Nephron (organoid): ENCODE data around the gene SERP2.

Experiments
- H3K27ac Mint-ChIP-seq, 3 experiments: 2 replicates each; pipeline ENCODE4 v1.8.0; 2020; ENCODE audit warnings: mixed read lengths in 3 of 3, mild to moderate bottlenecking in 2 of 3, moderate library complexity in 1 of 3
- H3K27me3 Mint-ChIP-seq: 2 replicates; pipeline ENCODE4 v1.8.0; 2021; ENCODE audit warnings: low read depth, mild to moderate bottlenecking, moderate library complexity, mixed read lengths
- H3K36me3 Mint-ChIP-seq: 2 replicates; pipeline ENCODE4 v1.8.0; 2020; ENCODE audit warnings: low read depth, mixed read lengths
- H3K4me1 Mint-ChIP-seq: 2 replicates; pipeline ENCODE4 v1.8.0; 2020; ENCODE audit warnings: mixed read lengths
- H3K4me3 Mint-ChIP-seq, 3 experiments: 2 replicates each; pipeline ENCODE4 v1.8.0; 2020; ENCODE audit warnings: mild to moderate bottlenecking in 3 of 3, mixed read lengths in 3 of 3, moderate library complexity in 2 of 3
- H3K9me3 Mint-ChIP-seq: 2 replicates; pipeline ENCODE4 v1.8.0; 2020; ENCODE audit warnings: mixed read lengths
- CTCF ChIP-seq, 3 experiments: fragments of 200-600 bp; sonication (generic); IDR thresholded peaks; one replicate each; pipeline ENCODE4 v1.5.0; 2021; ENCODE audit warnings: antibody characterized with exemption in 3 of 3; ENCODE audit not compliant: unreplicated experiment in 3 of 3

The SERP2 gene

GRCh38 chr13:44434766-44435141 lies 61.1 kb downstream of the SERP2 start:
- Mint-ChIP-seq H3K27me3 (no peaks in the 10 kb centered on the region), H3K4me1 (peaks cover 58% of the 10 kb centered on the region), H3K9me3 (no peaks in the 10 kb centered on the region), H3K27ac (peak overlapping the region; percentile 67 to 97 (median 91)), H3K4me3 (peak overlapping the region; percentile 87 to 94 (median 92)), H3K36me3 (peaks cover 33% of the 10 kb centered on the region)
- no peak for TF ChIP-seq CTCF (IDR thresholded peaks at IDR 0.05; ENCODE audit: unreplicated experiment in 3 of 3)

GRCh38 chr13:44435142-44435918 lies 61.7 kb downstream of the SERP2 start:
- peaks cover 61% of the 10 kb centered on the region for H3K4me1 Mint-ChIP-seq
- no peaks in the 10 kb centered on the region for H3K27me3 Mint-ChIP-seq
- TF ChIP-seq CTCF (IDR thresholded peaks at IDR 0.05; ENCODE audit: unreplicated experiment in 3 of 3), result no peak
- peak overlapping the region; percentile 87 to 94 (median 92) for H3K4me3 Mint-ChIP-seq
- no peaks in the 10 kb centered on the region for H3K9me3 Mint-ChIP-seq
- H3K36me3 Mint-ChIP-seq, result peaks cover 33% of the 10 kb centered on the region
- peak overlapping the region; percentile 91 to 97 (median 96) for H3K27ac Mint-ChIP-seq

GRCh38 chr13:44435919-44436510 lies 62.4 kb downstream of the SERP2 start:
- H3K27ac Mint-ChIP-seq, result peak overlapping the region; percentile 91 to 97 (median 96)
- H3K4me1 Mint-ChIP-seq, result peaks cover 57% of the 10 kb centered on the region
- TF ChIP-seq CTCF (IDR thresholded peaks at IDR 0.05; ENCODE audit: unreplicated experiment in 3 of 3), result no peak
- H3K36me3 Mint-ChIP-seq, result peaks cover 31% of the 10 kb centered on the region
- H3K9me3 Mint-ChIP-seq, result no peaks in the 10 kb centered on the region
- no peaks in the 10 kb centered on the region for H3K27me3 Mint-ChIP-seq
- peak overlapping the region; percentile 87 to 94 (median 92) for H3K4me3 Mint-ChIP-seq

GRCh38 chr13:44436589-44437337 lies 63.1 kb downstream of the SERP2 start:
- no peaks in the 10 kb centered on the region for H3K27me3 Mint-ChIP-seq
- peaks cover 29% of the 10 kb centered on the region for H3K36me3 Mint-ChIP-seq
- no peak for TF ChIP-seq CTCF (IDR thresholded peaks at IDR 0.05; ENCODE audit: unreplicated experiment in 3 of 3)
- H3K4me1 Mint-ChIP-seq, result peaks cover 50% of the 10 kb centered on the region
- H3K27ac Mint-ChIP-seq, result peak overlapping the region; percentile 91 to 97 (median 96)
- H3K4me3 Mint-ChIP-seq, result peak overlapping the region; percentile 87 to 94 (median 92)
- no peaks in the 10 kb centered on the region for H3K9me3 Mint-ChIP-seq

- H3K4me3 Mint-ChIP-seq, result peak overlapping the region; percentile 87 to 94 (median 92)
- H3K27me3 Mint-ChIP-seq, result no peaks in the 10 kb centered on the region
- TF ChIP-seq CTCF (IDR thresholded peaks at IDR 0.05; ENCODE audit: unreplicated experiment in 3 of 3), result peak; percentile 59 to 74 (median 60)
- H3K27ac Mint-ChIP-seq, result peak overlapping the region; percentile 91 to 97 (median 96)
- H3K4me1 Mint-ChIP-seq, result peaks cover 44% of the 10 kb centered on the region
- H3K9me3 Mint-ChIP-seq, result no peaks in the 10 kb centered on the region
- peaks cover 27% of the 10 kb centered on the region for H3K36me3 Mint-ChIP-seq
Observed at GRCh38 chr13:44437356-44438233, 64.0 kb downstream of the SERP2 start.
